Neural progenitor cell (in vitro differentiated cells): Measurements from ENCODE around the gene DBNL.
"Not testable (repeated sequence)": the region's sequence is repeated elsewhere in the genome, so short reads cannot be mapped to it uniquely, and the experiment has no call there.

Experiments
- CTCF ChIP-seq: fragments of 200-600 bp; sonication (generic); IDR thresholded peaks from 2 replicates; pipeline ENCODE4 v1.5.1; 2017; ENCODE audit warnings: antibody characterized with exemption, mild to moderate bottlenecking
- EZH2 ChIP-seq: fragments of 200-600 bp; sonication (generic); IDR thresholded peaks from 2 replicates; pipeline ENCODE4 v1.6.1; 2017; ENCODE audit warnings: antibody characterized with exemption, mild to moderate bottlenecking, moderate library complexity
- EZH2phosphoT487 ChIP-seq: fragments of 200-600 bp; sonication (generic); IDR thresholded peaks from 2 replicates; pipeline ENCODE4 v1.6.1; 2017; ENCODE audit warnings: antibody characterized with exemption

DNA sequence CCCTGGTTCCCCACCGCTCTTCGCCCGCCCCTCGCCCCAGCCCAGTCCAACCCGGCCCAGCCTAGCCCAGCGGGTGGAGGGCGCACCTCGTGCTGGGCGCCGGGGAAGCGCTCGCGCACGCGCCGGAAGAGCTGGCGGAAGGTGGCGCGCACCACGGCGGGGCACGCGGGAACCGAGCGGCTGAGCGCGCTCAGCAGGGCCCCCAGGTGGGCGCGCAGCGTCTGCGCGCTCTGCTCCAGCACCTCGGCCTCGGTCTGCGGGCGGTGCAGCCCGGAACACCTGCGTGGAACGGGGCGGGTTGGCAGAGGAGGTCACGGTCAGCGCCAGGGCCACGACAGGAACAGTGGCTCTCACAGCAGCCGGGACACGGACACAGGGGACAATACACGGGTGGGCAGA lies 4.0 kb upstream of the DBNL start:
- TF ChIP-seq CTCF, EZH2phosphoT487: not testable (repeated sequence)
- peak; percentile 54 for TF ChIP-seq EZH2
